Mesendoderm (in vitro differentiated cells): ENCODE results near the gene PTPRD.

Experiments
- DNase-seq: peaks from one replicate; pipeline ENCODE4 v3.0.0; 2013
- H2AK5ac ChIP-seq: 2 replicates; pipeline ENCODE4 v1.6.1; 2013; ENCODE audit warnings: low read length, inconsistent platforms
- H2BK120ac ChIP-seq: 2 replicates; pipeline ENCODE4 v1.6.1; 2013; ENCODE audit warnings: low read depth, mild to moderate bottlenecking, low read length, moderate library complexity, mixed read lengths
- H2BK15ac ChIP-seq: replicated peaks from 2 replicates; pipeline ENCODE4 v1.6.1; 2013; ENCODE audit warnings: low read depth, mild to moderate bottlenecking, moderate library complexity
- H2BK5ac ChIP-seq: 2 replicates; pipeline ENCODE4 v1.6.1; 2013; ENCODE audit warnings: low read length, inconsistent platforms
- H3K18ac ChIP-seq: 2 replicates; pipeline ENCODE4 v1.6.1; 2013; ENCODE audit warnings: mild to moderate bottlenecking, low read length, mixed read lengths
- H3K23ac ChIP-seq: one replicate; pipeline ENCODE4 v1.6.1; 2013; ENCODE audit warnings: low read length
- H3K27ac ChIP-seq: 2 replicates; pipeline ENCODE4 v1.5.1; 2013; ENCODE audit warnings: low read depth, mild to moderate bottlenecking, inconsistent platforms, low read length, moderate library complexity
- H3K27me3 ChIP-seq: 2 replicates; pipeline ENCODE4 v1.6.1; 2013; ENCODE audit warnings: low read length, control low read depth, mild to moderate bottlenecking, inconsistent platforms; ENCODE audit not compliant: insufficient read depth, poor library complexity
- H3K36me3 ChIP-seq: 2 replicates; pipeline ENCODE4 v1.6.1; 2013; ENCODE audit warnings: low read length, inconsistent platforms; ENCODE audit not compliant: control insufficient read depth, insufficient read depth
- H3K4ac ChIP-seq: one replicate; pipeline ENCODE4 v1.6.1; 2013; ENCODE audit warnings: low read depth, mild to moderate bottlenecking, low read length, moderate library complexity
- H3K4me1 ChIP-seq: 2 replicates; pipeline ENCODE4 v1.6.1; 2013; ENCODE audit warnings: low read depth, low read length, inconsistent platforms; ENCODE audit not compliant: control insufficient read depth
- H3K4me2 ChIP-seq: 2 replicates; pipeline ENCODE4 v1.6.1; 2013; ENCODE audit warnings: low read length
- H3K4me3 ChIP-seq: 2 replicates; pipeline ENCODE4 v1.5.1; 2013; ENCODE audit warnings: mild to moderate bottlenecking, low read length
- H3K56ac ChIP-seq: one replicate; pipeline ENCODE4 v1.6.1; 2013; ENCODE audit warnings: low read length
- H3K79me1 ChIP-seq: 2 replicates; pipeline ENCODE4 v1.6.1; 2013; ENCODE audit warnings: low read length, inconsistent platforms
- H3K79me2 ChIP-seq: 2 replicates; pipeline ENCODE4 v1.6.1; 2013; ENCODE audit warnings: mild to moderate bottlenecking, low read length; ENCODE audit not compliant: control insufficient read depth, insufficient read depth
- H3K9ac ChIP-seq: 2 replicates; pipeline ENCODE4 v1.6.1; 2013; ENCODE audit warnings: low read length, inconsistent platforms
- H4K5ac ChIP-seq: one replicate; pipeline ENCODE4 v1.6.1; 2013; ENCODE audit warnings: low read length
- H4K8ac ChIP-seq: one replicate; pipeline ENCODE4 v1.6.1; 2013; ENCODE audit warnings: low read depth, mild to moderate bottlenecking, control low read depth, low read length, moderate library complexity
- WGBS: extraction: QIAGEN DNeasy Blood & Tissue Kit; methylation state at CpG from one replicate; pipeline ENCODE4 v1.1.7; 2013; ENCODE audit warnings: low lambda C conversion rate, missing lambda C conversion rate; ENCODE audit not compliant: insufficient coverage; ENCODE audit errors: extremely low coverage; 5-methylcytosine and 5-hydroxymethylcytosine counted together

The PTPRD gene

GRCh38 chr9:10015755-10016154, 597.0 kb downstream of the PTPRD start:
- Histone ChIP-seq H2BK120ac (no peak overlapping the region), H3K4me3 (no peak overlapping the region), H4K8ac (no peak overlapping the region), H3K56ac (no peak overlapping the region), H2BK5ac (no peak overlapping the region), H3K79me2 (no peaks in the 10 kb centered on the region), H3K9ac (no peak overlapping the region), H3K79me1 (no peaks in the 10 kb centered on the region), H3K27ac (no peak overlapping the region), H3K23ac (no peak overlapping the region), H2BK15ac (no peak overlapping the region), H3K36me3 (no peaks in the 10 kb centered on the region), H3K27me3 (no peaks in the 10 kb centered on the region), H2AK5ac (no peak overlapping the region), H3K4me2 (no peak overlapping the region), H3K18ac (no peak overlapping the region), H4K5ac (no peak overlapping the region), H3K4ac (no peak overlapping the region), H3K4me1 (no peaks in the 10 kb centered on the region)
- WGBS: no CpG with 5 or more reads among the region's 1 CpG
- no peak for DNase-seq

DNA sequence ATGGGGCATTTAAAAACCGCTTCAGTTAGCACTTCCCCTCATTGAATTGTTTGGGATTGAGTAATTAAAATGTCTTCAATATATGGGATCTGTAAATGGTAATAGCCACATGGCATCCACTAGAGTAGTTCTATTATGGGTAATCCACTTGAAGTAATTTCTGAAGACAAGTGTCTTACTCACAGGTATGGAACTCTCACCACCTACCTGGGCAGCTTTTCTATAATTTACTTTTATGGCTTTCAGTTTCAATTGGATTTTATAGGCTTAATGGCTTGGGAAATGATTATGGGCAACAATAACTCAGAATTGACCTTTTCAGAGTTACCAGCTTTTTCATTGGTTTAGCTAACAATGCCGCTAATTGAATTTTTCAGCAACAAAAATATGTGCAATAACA, 597.9 kb downstream of the PTPRD start:
- no peak overlapping the region for H3K27ac ChIP-seq
- no peak overlapping the region for H3K23ac ChIP-seq
- no peak overlapping the region for H2AK5ac ChIP-seq
- no peak overlapping the region for H3K18ac ChIP-seq
- no peaks in the 10 kb centered on the region for H3K79me2 ChIP-seq
- H3K4ac ChIP-seq: no peak overlapping the region
- no peaks in the 10 kb centered on the region for H3K79me1 ChIP-seq
- no peak overlapping the region for H3K9ac ChIP-seq
- H3K36me3 ChIP-seq: no peaks in the 10 kb centered on the region
- H2BK5ac ChIP-seq: no peak overlapping the region
- H3K56ac ChIP-seq: no peak overlapping the region
- H3K4me2 ChIP-seq: no peak overlapping the region
- no peaks in the 10 kb centered on the region for H3K27me3 ChIP-seq
- H4K8ac ChIP-seq: no peak overlapping the region
- WGBS: no CpG with 5 or more reads among the region's 2 CpGs
- no peak overlapping the region for H3K4me3 ChIP-seq
- no peaks in the 10 kb centered on the region for H3K4me1 ChIP-seq
- no peak overlapping the region for H2BK120ac ChIP-seq
- H4K5ac ChIP-seq: no peak overlapping the region
- peak overlapping the region; percentile 74 for H2BK15ac ChIP-seq
- DNase-seq: no peak

GRCh38 chr9:10009401-10009800, 603.4 kb downstream of the PTPRD start:
- no peak overlapping the region for H2BK15ac ChIP-seq
- no CpG with 5 or more reads among the region's 3 CpGs for WGBS

DNA sequence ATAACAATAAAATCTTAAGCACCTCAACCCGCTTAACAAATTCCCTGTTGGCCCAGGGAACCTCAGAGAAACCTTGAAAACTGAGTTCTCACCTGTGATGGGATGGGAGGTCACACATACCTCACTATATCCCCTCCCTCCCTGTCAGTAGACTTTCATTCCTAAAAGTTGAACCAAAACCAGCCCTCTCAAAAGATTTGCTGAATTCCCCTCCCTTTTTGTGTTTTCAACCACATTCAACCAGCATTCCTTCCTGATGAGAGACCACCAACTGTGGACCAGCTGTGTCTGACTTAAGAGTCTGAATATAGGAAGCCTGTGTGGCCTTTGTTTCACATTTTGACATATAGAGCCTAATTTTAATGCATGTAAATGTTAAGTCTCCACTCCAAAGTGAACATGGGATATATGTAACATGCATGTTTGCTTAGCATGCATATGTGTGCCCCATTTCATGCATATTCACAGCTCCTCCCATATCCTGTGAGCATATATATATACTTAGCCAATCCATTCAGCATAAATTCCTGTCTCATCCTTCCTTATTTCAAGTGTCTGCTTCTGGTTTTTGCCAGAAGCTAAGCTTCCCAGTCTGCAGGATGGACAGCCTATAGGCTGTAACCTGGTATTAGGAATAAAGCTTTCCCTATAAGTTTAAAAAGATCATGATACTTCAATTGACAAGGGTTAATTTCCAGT, 604.6 kb downstream of the PTPRD start:
- no peak overlapping the region for H3K4ac ChIP-seq
- H3K23ac ChIP-seq: no peak overlapping the region
- H3K4me1 ChIP-seq: no peaks in the 10 kb centered on the region
- H3K4me3 ChIP-seq: no peak overlapping the region
- no peak overlapping the region for H2BK15ac ChIP-seq
- no peak overlapping the region for H3K9ac ChIP-seq
- H3K79me1 ChIP-seq: no peaks in the 10 kb centered on the region
- H3K4me2 ChIP-seq: no peak overlapping the region
- H4K5ac ChIP-seq: no peak overlapping the region
- H3K27ac ChIP-seq: peak overlapping the region; percentile 41
- H2AK5ac ChIP-seq: no peak overlapping the region
- no peaks in the 10 kb centered on the region for H3K79me2 ChIP-seq
- peak; percentile 95 for DNase-seq
- WGBS: no CpG with 5 or more reads among the region's 1 CpG
- no peaks in the 10 kb centered on the region for H3K27me3 ChIP-seq
- no peaks in the 10 kb centered on the region for H3K36me3 ChIP-seq
- H3K56ac ChIP-seq: peak overlapping the region; percentile 0
- peak overlapping the region; percentile 5 for H2BK5ac ChIP-seq
- no peak overlapping the region for H4K8ac ChIP-seq
- H2BK120ac ChIP-seq: no peak overlapping the region
- peak overlapping the region; percentile 1 for H3K18ac ChIP-seq

More at GRCh38 chr9:10009401-10009800, 603.4 kb downstream of the PTPRD start:
- no peak overlapping the region for H4K8ac ChIP-seq
- H3K4me3 ChIP-seq: no peak overlapping the region
- no peak overlapping the region for H2AK5ac ChIP-seq
- H3K27me3 ChIP-seq: no peaks in the 10 kb centered on the region
- H3K18ac ChIP-seq: peak overlapping the region; percentile 92
- H3K4me1 ChIP-seq: no peaks in the 10 kb centered on the region
- H3K9ac ChIP-seq: no peak overlapping the region
- H2BK120ac ChIP-seq: peak overlapping the region; percentile 73
- H2BK5ac ChIP-seq: peak overlapping the region; percentile 91
- no peak overlapping the region for H3K4ac ChIP-seq
- H3K27ac ChIP-seq: peak overlapping the region; percentile 96
- no peaks in the 10 kb centered on the region for H3K79me2 ChIP-seq
- H4K5ac ChIP-seq: no peak overlapping the region
- peak overlapping the region; percentile 66 for H3K56ac ChIP-seq
- DNase-seq: peak; percentile 91
- H3K4me2 ChIP-seq: no peak overlapping the region
- no peaks in the 10 kb centered on the region for H3K79me1 ChIP-seq
- no peak overlapping the region for H3K23ac ChIP-seq
- no peaks in the 10 kb centered on the region for H3K36me3 ChIP-seq

GRCh38 chr9:10007356-10007755, 605.4 kb downstream of the PTPRD start:
- no peak overlapping the region for H2BK120ac ChIP-seq
- DNase-seq: no peak
- peak overlapping the region; percentile 87 for H3K18ac ChIP-seq
- H3K27ac ChIP-seq: peak overlapping the region; percentile 63
- H3K4me1 ChIP-seq: no peaks in the 10 kb centered on the region
- H3K79me2 ChIP-seq: no peaks in the 10 kb centered on the region
- no CpG with 5 or more reads among the region's 5 CpGs for WGBS
- no peak overlapping the region for H3K4me2 ChIP-seq
- H2AK5ac ChIP-seq: no peak overlapping the region
- no peaks in the 10 kb centered on the region for H3K27me3 ChIP-seq
- H3K4ac ChIP-seq: no peak overlapping the region
- H2BK5ac ChIP-seq: peak overlapping the region; percentile 36
- H4K5ac ChIP-seq: no peak overlapping the region
- H3K79me1 ChIP-seq: no peaks in the 10 kb centered on the region
- no peak overlapping the region for H3K4me3 ChIP-seq
- H3K56ac ChIP-seq: peak overlapping the region; percentile 9
- H3K36me3 ChIP-seq: no peaks in the 10 kb centered on the region
- H3K9ac ChIP-seq: no peak overlapping the region
- no peak overlapping the region for H2BK15ac ChIP-seq
- no peak overlapping the region for H4K8ac ChIP-seq
- H3K23ac ChIP-seq: no peak overlapping the region

- H3K79me2 ChIP-seq: no peaks in the 10 kb centered on the region
- H3K79me1 ChIP-seq: no peaks in the 10 kb centered on the region
- no peak overlapping the region for H3K4me2 ChIP-seq
- H2BK15ac ChIP-seq: no peak overlapping the region
- no peak overlapping the region for H3K4ac ChIP-seq
- no CpG with 5 or more reads among the region's 4 CpGs for WGBS
- no peaks in the 10 kb centered on the region for H3K4me1 ChIP-seq
- peak overlapping the region; percentile 28 for H2BK120ac ChIP-seq
- no peak overlapping the region for H4K5ac ChIP-seq
- no peak overlapping the region for H3K23ac ChIP-seq
- H2BK5ac ChIP-seq: no peak overlapping the region
- H3K36me3 ChIP-seq: no peaks in the 10 kb centered on the region
- no peak overlapping the region for H4K8ac ChIP-seq
- no peak overlapping the region for H3K56ac ChIP-seq
- no peak overlapping the region for H3K27ac ChIP-seq
- DNase-seq: no peak
- no peak overlapping the region for H2AK5ac ChIP-seq
- H3K18ac ChIP-seq: peak overlapping the region; percentile 60
- no peaks in the 10 kb centered on the region for H3K27me3 ChIP-seq
- H3K4me3 ChIP-seq: no peak overlapping the region
- no peak overlapping the region for H3K9ac ChIP-seq
Measured at GRCh38 chr9:10005206-10005605, 607.6 kb downstream of the PTPRD start.
